ENCODE measurements around the gene ACTR3C.
A peak's percentile ranks its signal among the peaks of the same experiment; 100 is the strongest.

ACTR3C gene

DNA sequence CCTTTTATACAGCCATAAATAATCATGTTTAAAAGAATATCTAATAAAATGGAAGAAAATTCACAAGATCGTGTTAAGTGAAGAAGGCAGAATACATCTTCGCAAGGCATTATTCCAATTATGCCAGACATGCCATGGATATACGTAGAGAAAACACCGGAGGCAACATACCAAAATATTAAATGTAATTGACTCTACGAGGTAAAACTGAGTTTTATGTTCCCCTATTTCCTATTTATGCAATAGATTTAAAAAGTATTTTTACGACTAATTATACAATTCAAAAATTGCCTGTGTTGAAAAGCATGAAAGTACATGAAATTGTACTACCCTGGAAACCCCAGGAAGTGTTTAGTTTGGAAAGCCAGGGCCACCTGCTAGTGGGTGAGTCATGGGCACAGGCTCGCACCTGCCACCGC, 44.3 kb upstream of the ACTR3C start:
- Histone ChIP-seq H3K27ac (ENCODE audit: insufficient read depth, low read depth, low read length, poor library complexity, severe bottlenecking) (peak overlapping the region; percentile 98), H3K27me3 (ENCODE audit: control insufficient read depth, insufficient read depth, low read length, poor library complexity, severe bottlenecking) (no peaks in the 10 kb centered on the region), H3K4me3 (ENCODE audit: insufficient read depth, low read depth, low read length) (peak overlapping the region; percentile 90), H3K4me1 (ENCODE audit: control insufficient read depth, insufficient read depth, low read length) (peaks cover 20% of the 10 kb centered on the region), H3K36me3 (ENCODE audit: control insufficient read depth, insufficient read depth, low read length) (peaks cover 12% of the 10 kb centered on the region), H3K9me3 (ENCODE audit: control insufficient read depth, low read length) (no peaks in the 10 kb centered on the region)
- 74% methylated on average over 7 to 8 of the region's 8 CpGs for WGBS, 2 experiments

DNA sequence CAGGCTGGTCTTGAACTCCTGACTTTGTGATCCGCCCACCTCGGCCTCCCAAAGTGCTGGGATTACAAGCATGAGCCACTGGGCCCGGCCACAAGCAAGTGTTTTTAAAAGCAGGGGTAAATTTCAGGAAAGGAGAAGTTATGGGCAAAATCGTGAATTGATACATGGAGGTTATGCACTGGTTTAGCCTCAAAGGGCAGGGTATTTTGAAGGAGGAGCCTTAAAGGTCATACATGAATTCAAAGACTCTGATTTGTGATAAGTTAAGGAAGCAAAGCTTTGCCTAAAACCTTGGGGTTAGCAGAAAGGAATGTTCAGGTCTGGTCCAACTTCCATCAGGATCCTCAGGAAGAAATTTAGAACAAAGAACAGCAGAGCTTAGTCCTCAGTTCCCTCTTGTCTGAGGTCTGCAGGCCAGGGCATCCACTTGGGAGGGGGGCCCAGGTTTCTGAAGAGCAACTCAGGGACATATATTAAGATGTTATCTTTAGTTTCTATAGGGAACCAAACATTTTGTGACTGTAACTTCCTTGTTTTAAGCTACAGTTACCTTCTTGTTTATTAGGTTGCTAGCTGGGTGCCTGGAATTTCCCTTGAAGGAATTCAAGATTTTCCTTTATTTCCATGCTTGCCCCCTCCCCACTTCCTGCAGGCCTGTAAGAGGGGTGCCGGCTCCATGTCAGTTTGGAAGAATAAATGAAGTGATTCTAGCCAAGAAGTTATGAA, 42.5 kb upstream of the ACTR3C start:
- Histone ChIP-seq H3K36me3 (ENCODE audit: control insufficient read depth, insufficient read depth, low read length) (no peaks in the 10 kb centered on the region), H3K9me3 (ENCODE audit: control insufficient read depth, low read length) (no peaks in the 10 kb centered on the region), H3K27ac (ENCODE audit: insufficient read depth, low read depth, low read length, poor library complexity, severe bottlenecking) (no peak overlapping the region), H3K27me3 (ENCODE audit: control insufficient read depth, insufficient read depth, low read length, poor library complexity, severe bottlenecking) (no peaks in the 10 kb centered on the region), H3K4me3 (ENCODE audit: insufficient read depth, low read depth, low read length) (no peak overlapping the region), H3K4me1 (ENCODE audit: control insufficient read depth, insufficient read depth, low read length) (peaks cover 31% of the 10 kb centered on the region)
- WGBS, 2 experiments, result 79 to 80% methylated on average over 5 of the region's 5 CpGs

DNA sequence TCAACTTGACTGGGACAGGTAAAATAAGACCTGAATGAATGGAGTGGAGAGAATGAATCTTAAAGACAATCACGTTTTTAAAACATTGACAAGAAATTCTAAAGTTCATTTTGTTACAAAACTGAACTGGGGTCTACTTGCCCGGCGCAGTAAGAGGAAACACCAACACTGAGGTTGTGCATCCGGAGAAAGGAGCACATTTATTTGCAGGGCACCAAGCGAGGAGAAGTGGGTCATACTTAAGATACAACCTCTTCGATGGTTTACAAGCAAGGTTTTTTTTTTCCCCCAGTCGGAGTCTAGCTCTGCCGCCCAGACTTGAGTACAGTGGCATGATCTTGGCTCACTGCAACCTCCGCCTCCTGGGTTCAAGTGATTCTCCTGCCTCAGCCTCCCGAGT, 41.8 kb upstream of the ACTR3C start:
- no peaks in the 10 kb centered on the region for H3K27me3 ChIP-seq (ENCODE audit: control insufficient read depth, insufficient read depth, low read length, poor library complexity, severe bottlenecking)
- H3K27ac ChIP-seq (ENCODE audit: insufficient read depth, low read depth, low read length, poor library complexity, severe bottlenecking), result no peak overlapping the region
- peaks cover 24% of the 10 kb centered on the region for H3K4me1 ChIP-seq (ENCODE audit: control insufficient read depth, insufficient read depth, low read length)
- H3K36me3 ChIP-seq (ENCODE audit: control insufficient read depth, insufficient read depth, low read length), result no peaks in the 10 kb centered on the region
- H3K9me3 ChIP-seq (ENCODE audit: control insufficient read depth, low read length), result no peaks in the 10 kb centered on the region
- no peak overlapping the region for H3K4me3 ChIP-seq (ENCODE audit: insufficient read depth, low read depth, low read length)
- WGBS, 2 experiments, result 94 to 95% methylated on average over 10 of the region's 10 CpGs

DNA sequence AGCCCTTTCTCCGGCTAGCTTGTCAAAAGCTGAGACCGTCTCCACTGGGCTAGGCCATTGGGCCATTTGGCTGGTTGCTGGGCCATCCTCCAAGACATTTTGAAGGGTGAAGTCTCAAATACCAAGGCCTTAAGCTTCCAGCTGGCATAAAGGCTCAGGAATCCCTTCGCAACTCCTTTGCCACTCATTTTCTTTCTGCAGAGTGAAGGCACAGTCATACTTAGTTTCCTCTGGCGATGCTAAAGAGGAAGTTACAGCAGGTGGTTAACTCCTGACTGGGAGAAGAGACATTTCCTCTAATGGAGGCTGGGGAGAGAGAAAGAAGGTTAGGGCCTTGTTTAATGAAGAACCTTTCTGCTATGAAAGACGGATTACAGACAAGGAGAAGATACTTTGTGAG, 40.5 kb upstream of the ACTR3C start:
- Histone ChIP-seq H3K4me3 (ENCODE audit: insufficient read depth, low read depth, low read length) (no peak overlapping the region), H3K9me3 (ENCODE audit: control insufficient read depth, low read length) (no peaks in the 10 kb centered on the region), H3K27me3 (ENCODE audit: control insufficient read depth, insufficient read depth, low read length, poor library complexity, severe bottlenecking) (no peaks in the 10 kb centered on the region), H3K27ac (ENCODE audit: insufficient read depth, low read depth, low read length, poor library complexity, severe bottlenecking) (no peak overlapping the region), H3K4me1 (ENCODE audit: control insufficient read depth, insufficient read depth, low read length) (peaks cover 16% of the 10 kb centered on the region), H3K36me3 (ENCODE audit: control insufficient read depth, insufficient read depth, low read length) (no peaks in the 10 kb centered on the region)
- WGBS, 2 experiments, result 91 to 93% methylated on average over 5 of the region's 5 CpGs

DNA sequence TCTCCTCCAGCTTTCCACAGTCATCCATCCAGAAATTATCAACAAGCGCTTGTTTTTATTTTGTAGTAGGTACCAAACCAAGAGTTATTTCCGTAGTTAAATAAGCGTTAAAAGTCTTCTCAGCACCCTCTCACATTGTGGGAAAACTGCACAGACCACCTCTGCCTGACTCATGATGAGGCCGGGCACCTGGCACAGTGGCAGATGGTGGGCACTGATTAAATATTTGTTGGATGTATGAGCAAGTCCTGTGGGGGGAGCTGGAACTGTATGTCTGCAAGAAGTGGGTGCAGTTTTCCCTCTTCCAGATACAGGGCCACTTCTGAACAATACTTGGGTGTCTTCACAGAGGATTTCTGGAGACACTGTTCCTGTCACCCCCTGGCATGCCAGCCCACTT, 40.0 kb upstream of the ACTR3C start:
- Histone ChIP-seq H3K27me3 (ENCODE audit: control insufficient read depth, insufficient read depth, low read length, poor library complexity, severe bottlenecking) (no peaks in the 10 kb centered on the region), H3K9me3 (ENCODE audit: control insufficient read depth, low read length) (no peaks in the 10 kb centered on the region), H3K4me1 (ENCODE audit: control insufficient read depth, insufficient read depth, low read length) (peaks cover 16% of the 10 kb centered on the region), H3K36me3 (ENCODE audit: control insufficient read depth, insufficient read depth, low read length) (no peaks in the 10 kb centered on the region), H3K4me3 (ENCODE audit: insufficient read depth, low read depth, low read length) (no peak overlapping the region), H3K27ac (ENCODE audit: insufficient read depth, low read depth, low read length, poor library complexity, severe bottlenecking) (no peak overlapping the region)
- WGBS, 2 experiments, result 93 to 96% methylated on average over 4 of the region's 4 CpGs

DNA sequence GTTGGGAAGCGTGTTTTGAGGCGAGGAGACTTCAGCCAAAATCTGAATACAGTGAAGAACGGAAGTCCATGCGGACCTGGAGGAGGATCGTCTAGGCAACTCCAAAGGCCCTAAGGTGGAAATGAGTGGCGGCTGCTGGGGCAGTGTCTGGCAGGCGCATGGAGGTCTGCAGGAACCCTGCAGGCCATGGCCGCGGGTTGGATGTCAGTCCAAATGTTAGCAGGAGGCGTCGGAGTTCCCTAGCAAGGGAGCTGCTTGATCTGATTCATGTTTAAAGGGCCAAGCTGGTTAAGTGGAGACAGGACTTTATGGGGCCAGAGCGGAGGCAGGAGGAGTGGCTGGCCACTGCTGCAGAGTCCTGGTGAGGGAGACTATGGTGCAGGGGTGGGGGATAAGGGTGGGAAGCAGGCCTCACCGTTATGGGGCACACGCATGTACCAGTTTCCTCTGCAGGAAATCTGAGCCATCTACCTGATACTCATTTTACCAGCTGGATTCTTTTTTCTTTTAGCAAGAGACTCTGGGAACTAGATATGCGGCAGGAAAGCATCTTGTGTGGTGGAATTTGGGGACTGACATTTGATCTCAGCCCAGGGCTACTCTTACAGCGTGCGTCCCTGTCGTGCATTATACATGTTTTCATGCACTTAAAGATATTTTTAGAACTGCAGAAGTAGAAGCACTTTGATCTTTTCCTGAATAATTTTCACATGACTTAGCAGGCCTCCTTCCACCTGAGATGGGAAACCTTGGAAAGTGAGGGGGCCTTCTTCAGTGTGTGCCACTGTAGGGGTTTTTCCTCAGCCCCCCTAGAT, 38.7 kb upstream of the ACTR3C start:
- 70 to 74% methylated on average over 17 to 18 of the region's 18 CpGs for WGBS, 2 experiments
- peak overlapping the region; percentile 16 for H3K27ac ChIP-seq (ENCODE audit: insufficient read depth, low read depth, low read length, poor library complexity, severe bottlenecking)
- no peaks in the 10 kb centered on the region for H3K9me3 ChIP-seq (ENCODE audit: control insufficient read depth, low read length)
- H3K27me3 ChIP-seq (ENCODE audit: control insufficient read depth, insufficient read depth, low read length, poor library complexity, severe bottlenecking), result no peaks in the 10 kb centered on the region
- no peak overlapping the region for H3K4me3 ChIP-seq (ENCODE audit: insufficient read depth, low read depth, low read length)
- peaks cover 16% of the 10 kb centered on the region for H3K4me1 ChIP-seq (ENCODE audit: control insufficient read depth, insufficient read depth, low read length)
- H3K36me3 ChIP-seq (ENCODE audit: control insufficient read depth, insufficient read depth, low read length), result no peaks in the 10 kb centered on the region

DNA sequence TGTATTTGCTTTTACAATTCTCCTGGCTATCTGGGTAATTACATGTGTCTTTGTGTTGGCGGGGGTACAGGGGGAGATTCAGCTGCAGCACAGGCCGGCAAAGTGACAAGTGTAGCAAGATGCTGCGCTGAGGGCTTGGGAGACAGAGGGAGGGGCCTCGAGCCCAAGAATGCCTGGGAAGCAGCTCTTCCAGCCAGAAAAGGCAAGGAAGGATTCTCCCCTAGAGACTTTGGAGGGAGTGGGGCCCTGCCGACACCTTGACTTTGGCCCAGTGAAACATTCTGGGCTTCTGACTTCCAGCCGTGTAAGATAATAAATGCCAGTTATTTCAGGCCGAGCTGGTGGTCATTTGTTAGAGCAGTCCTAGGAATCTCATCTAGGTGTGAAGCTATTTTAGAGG, 38.1 kb upstream of the ACTR3C start:
- no peak overlapping the region for H3K4me3 ChIP-seq (ENCODE audit: insufficient read depth, low read depth, low read length)
- 43 to 46% methylated on average over 7 of the region's 7 CpGs for WGBS, 2 experiments

DNA sequence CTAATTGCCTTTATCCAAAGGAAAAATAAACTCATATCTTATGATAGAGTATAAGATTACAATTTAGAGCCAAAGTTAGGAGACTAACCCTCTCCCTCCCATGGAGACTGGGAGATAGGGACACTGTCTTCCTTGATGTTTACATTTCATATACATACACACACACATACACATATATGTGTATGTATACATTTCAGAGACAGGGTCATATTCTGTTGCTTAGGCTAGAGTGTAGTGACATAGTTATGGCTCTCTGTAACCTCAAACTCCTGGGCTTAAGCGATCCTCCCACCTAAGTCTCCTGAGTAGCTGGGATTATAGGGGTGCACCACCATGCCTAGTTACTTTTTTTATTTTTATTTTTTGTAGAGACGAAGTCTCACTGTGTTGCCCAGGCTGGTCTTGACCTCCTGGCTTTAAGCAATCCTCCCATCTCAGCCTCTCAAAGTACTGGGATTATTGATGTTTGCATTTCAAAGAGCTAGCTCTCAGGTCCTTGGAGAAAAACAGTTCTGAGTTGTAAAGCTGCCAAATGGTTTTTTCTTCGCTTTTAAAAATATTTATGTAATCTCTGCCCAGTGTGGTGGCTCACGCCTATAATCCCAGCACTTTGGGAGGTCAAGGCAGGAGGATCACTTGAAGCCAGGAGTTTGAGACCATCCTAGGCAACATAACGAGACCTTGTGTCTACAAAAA, 37.2 kb upstream of the ACTR3C start:
- Histone ChIP-seq H3K9me3 (ENCODE audit: control insufficient read depth, low read length) (no peaks in the 10 kb centered on the region), H3K4me1 (ENCODE audit: control insufficient read depth, insufficient read depth, low read length) (peaks cover 16% of the 10 kb centered on the region)
- WGBS, 2 experiments, result 85 to 86% methylated on average over 5 of the region's 5 CpGs

More for the DNA sequence above, 38.1 kb upstream of the ACTR3C start:
- no peaks in the 10 kb centered on the region for H3K27me3 ChIP-seq (ENCODE audit: control insufficient read depth, insufficient read depth, low read length, poor library complexity, severe bottlenecking)
- no peaks in the 10 kb centered on the region for H3K36me3 ChIP-seq (ENCODE audit: control insufficient read depth, insufficient read depth, low read length)
- H3K27ac ChIP-seq (ENCODE audit: insufficient read depth, low read depth, low read length, poor library complexity, severe bottlenecking), result peak overlapping the region; percentile 16
- no peaks in the 10 kb centered on the region for H3K9me3 ChIP-seq (ENCODE audit: control insufficient read depth, low read length)
- peaks cover 16% of the 10 kb centered on the region for H3K4me1 ChIP-seq (ENCODE audit: control insufficient read depth, insufficient read depth, low read length)

DNA sequence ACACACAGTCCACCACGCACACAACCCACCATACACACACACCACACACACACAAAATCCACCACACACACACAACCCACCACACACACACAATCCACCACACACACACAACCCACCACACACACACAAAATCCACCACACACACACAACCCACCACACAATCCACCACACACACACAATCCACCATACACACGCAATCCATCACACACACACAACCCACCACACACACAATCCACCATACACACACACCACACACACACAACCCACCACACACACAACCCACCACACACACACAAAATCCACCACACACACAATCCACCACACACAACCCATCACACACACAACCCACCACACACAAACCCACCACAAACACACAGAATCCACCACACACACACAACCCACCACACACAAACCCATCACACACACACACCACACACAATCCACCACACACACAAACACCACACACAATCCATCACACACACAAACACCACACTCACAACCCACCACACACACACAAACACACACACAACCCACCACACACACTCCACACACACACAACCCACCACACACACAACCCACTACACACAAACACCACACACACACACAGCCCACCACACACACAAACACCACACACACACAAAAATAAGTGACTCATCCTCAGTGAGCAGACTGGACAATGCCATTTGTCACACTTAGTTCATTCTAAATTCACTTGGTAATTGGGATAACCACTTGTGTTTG, 36.4 kb upstream of the ACTR3C start:
- 90 to 94% methylated on average over 2 of the region's 2 CpGs for WGBS, 2 experiments
- Histone ChIP-seq H3K36me3 (ENCODE audit: control insufficient read depth, insufficient read depth, low read length) (no peaks in the 10 kb centered on the region), H3K27me3 (ENCODE audit: control insufficient read depth, insufficient read depth, low read length, poor library complexity, severe bottlenecking) (no peaks in the 10 kb centered on the region), H3K27ac (ENCODE audit: insufficient read depth, low read depth, low read length, poor library complexity, severe bottlenecking) (no peak overlapping the region), H3K4me1 (ENCODE audit: control insufficient read depth, insufficient read depth, low read length) (peaks cover 16% of the 10 kb centered on the region), H3K9me3 (ENCODE audit: control insufficient read depth, low read length) (no peaks in the 10 kb centered on the region), H3K4me3 (ENCODE audit: insufficient read depth, low read depth, low read length) (no peak overlapping the region)

More for the DNA sequence above, 37.2 kb upstream of the ACTR3C start:
- no peak overlapping the region for H3K4me3 ChIP-seq (ENCODE audit: insufficient read depth, low read depth, low read length)
- H3K27ac ChIP-seq (ENCODE audit: insufficient read depth, low read depth, low read length, poor library complexity, severe bottlenecking), result no peak overlapping the region
- no peaks in the 10 kb centered on the region for H3K36me3 ChIP-seq (ENCODE audit: control insufficient read depth, insufficient read depth, low read length)
- no peaks in the 10 kb centered on the region for H3K27me3 ChIP-seq (ENCODE audit: control insufficient read depth, insufficient read depth, low read length, poor library complexity, severe bottlenecking)
